ENCODE data around the gene RASAL2.
A peak's percentile ranks its signal among the peaks of the same experiment; 100 is the strongest.
"Not testable (repeated sequence)": the region's sequence is repeated elsewhere in the genome, so short reads cannot be mapped to it uniquely, and the experiment has no call there.

RASAL2 gene

GRCh38 chr1:178353524-178353923 is 259.6 kb downstream of the RASAL2 start:
- DNase-seq, result no peak

DNA sequence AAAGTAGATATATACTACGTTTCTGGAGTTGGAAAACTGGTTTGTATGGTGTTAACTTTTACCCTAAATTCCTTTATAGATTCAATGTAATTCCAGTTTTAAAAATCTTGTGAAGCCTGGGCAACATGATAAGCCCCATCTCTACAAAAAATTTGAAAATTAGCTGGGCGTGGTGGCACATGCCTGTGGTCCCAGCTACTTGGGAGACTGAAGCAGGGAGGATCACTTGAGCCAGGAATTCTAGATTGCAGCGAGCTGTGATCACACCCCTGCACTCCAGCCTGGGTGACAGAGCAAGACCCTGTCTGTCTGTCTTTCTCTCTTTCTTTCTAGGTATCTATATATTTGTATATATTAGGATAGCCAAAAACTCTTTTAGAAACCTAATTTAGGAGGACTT is 260.9 kb downstream of the RASAL2 start:
- DNase-seq, result no peak

- no peak for DNase-seq
Measured at GRCh38 chr1:178356299-178356698, 262.4 kb downstream of the RASAL2 start.

DNA sequence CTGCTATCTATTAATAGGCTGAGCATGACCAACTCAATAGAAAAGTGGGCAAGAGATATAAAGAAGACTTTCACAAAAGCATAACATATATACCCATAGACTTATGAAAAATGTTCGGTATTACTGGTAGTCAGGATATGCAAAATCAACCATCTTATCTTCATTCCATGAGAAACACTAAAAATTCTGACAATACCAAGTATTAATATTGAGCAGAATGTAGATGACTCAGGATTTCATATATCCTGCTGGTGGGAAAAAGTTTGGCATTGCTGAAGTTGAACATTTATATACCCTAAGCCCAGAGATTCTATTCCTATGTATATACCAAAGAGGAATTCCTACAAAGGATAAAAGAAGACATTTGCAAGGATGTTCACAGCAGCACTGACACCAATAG is 264.6 kb downstream of the RASAL2 start:
- no peak for DNase-seq

GRCh38 chr1:178360421-178360820 is 266.5 kb downstream of the RASAL2 start:
- DNase-seq, result no peak

DNA sequence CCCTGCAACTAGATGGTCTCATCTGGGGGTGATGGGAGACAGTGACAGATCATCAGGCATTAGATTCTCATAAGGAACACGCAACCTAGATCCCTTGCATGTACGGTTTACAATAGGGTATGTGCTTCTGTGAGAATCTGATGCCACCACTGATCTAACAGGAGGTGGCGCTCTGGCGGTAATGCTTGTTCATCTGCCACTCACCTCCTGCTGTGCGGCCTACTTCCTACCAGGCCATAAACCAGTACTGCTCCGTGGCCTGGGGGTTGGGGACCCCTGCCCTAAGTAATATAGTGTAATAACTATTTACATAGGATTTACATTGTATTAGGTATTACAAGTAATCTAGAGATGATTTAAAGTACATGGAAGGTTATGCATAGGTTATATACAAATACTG is 267.9 kb downstream of the RASAL2 start:
- DNase-seq, result no peak

GRCh38 chr1:178362747-178363146 is 268.8 kb downstream of the RASAL2 start:
- no peak for DNase-seq

GRCh38 chr1:178364782-178365181 is 270.9 kb downstream of the RASAL2 start:
- no peak for DNase-seq

DNA sequence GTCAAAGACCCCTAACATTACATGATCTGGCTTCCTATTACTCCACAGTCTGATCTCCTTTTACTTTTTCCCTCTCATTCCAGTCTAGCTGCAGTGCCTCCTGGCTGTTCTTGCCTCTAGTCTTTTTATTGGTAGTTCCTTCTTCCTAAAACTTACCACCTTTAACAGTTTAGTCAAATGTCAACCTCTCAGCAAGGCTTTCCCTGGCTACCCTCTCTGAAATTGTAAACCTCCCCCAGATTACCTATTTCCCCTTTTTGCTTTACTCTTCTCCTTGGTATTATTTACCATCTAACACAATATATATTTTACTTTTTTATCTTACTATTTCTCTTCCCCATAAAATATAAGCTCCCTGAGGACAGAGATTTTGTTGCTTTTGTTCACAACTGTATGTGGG is 273.2 kb downstream of the RASAL2 start:
- DNase-seq, result no peak

DNA sequence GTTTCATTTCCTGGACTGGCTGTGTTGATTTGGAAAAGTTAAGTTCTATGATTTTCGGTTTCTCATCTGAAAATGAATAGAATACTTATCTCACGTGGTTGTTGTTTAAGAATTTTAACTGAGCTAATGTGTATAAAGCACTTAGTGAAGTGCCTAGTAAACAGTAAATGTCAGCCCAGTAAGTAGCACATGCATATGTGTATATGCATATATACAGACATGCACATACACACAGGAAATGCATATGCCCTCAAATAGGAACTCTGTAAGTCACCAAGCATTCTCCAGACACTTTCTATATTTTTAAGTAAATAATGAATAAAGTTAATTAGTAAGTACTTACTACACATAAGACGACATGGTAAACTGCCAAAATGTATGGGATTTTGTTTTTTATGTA is 274.3 kb downstream of the RASAL2 start:
- no peak for DNase-seq

DNA sequence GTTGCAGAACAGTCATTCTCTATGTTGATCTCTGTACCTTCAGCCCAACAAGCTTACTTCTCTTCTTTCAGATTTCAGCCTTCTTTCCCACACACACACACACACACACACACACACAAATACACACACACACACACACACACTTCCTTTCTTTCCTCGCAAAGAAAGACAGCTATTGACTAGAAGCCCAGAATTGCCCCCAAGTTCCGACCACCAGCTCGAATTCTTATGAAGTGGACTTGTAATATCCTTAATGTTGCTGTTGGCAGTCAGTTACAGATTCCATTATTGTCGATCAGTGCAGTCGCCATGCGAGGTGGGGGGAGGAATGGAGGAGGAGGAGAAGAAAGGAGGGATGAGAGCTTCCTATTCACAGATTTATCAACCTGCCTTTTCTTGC is 277.3 kb downstream of the RASAL2 start:
- DNase-seq, result no peak

- DNase-seq, result no peak
Measured at GRCh38 chr1:178371933-178372388, 278.1 kb downstream of the RASAL2 start.

- no peak for DNase-seq
Measured at GRCh38 chr1:178374016-178374415, 280.1 kb downstream of the RASAL2 start.

DNA sequence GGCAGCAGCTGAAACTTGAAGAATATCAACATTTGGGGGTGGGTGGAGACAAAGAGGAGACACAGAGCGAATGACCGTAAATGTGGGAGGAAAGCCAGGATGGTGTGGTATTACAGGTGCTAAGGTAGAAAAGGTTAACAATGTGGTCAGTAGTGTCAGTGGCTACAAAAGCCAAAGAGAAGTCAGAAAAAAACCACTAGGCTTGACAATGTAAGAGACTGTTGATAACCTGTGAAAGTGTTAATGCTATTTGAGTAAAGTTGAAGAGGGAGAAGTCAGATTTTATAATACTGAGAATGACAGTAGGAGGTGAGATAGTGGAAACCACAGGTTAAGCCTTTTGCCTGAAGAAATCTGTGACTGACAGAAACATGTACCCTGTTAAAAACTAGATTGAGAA is 282.1 kb downstream of the RASAL2 start:
- DNase-seq, result no peak

GRCh38 chr1:178379807-178380206 is 285.9 kb downstream of the RASAL2 start:
- peak; percentile 7 for DNase-seq

GRCh38 chr1:178382372-178382771 is 288.5 kb downstream of the RASAL2 start:
- no peak for DNase-seq

GRCh38 chr1:178385662-178386061 is 291.8 kb downstream of the RASAL2 start:
- no peak for DNase-seq

GRCh38 chr1:178388418-178389145 is 294.7 kb downstream of the RASAL2 start:
- no peak for DNase-seq

GRCh38 chr1:178389441-178389840 is 295.5 kb downstream of the RASAL2 start:
- DNase-seq, result no peak

- not testable (repeated sequence) for DNase-seq
Measured at GRCh38 chr1:178390280-178390679, 296.4 kb downstream of the RASAL2 start.

- DNase-seq, result no peak
Measured at GRCh38 chr1:178393370-178393769, 299.5 kb downstream of the RASAL2 start.

DNA sequence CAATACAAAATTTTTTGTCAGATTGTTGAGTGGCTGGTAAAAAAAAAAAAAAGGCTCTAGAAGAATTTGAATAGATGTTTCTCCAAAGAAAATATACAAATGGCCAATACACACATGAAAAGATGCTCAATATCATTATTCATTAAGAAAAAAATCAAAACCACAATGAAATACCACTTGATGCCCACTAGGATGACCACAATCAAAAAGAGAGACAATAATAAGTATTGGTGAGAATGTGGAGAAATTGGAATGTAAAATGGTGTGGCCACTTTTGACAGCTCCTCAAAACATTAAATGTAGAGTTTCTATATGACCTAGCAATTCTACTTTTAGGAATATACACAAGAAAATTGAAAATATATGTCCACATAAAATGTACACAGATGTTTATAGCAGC is 302.9 kb downstream of the RASAL2 start:
- DNase-seq, result no peak

DNA sequence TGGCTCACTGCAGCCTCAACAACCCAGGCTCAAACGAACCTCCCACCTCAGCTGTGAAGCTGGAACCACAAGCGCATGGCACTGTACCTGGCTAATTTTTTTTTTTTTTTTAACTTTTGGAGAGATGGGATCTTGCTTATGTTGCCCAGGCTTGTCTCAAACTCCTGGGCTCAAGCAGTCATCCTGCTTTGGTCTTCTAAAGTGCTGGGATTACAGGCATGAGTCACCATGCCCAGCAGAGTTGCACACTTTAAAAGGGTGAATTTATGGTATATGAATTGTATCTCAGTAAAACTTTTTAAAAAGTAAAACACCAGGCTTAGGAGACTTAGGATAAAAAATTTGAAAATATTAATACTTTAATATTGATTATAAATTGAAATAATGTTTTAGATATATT is 303.8 kb downstream of the RASAL2 start:
- DNase-seq, result no peak

DNA sequence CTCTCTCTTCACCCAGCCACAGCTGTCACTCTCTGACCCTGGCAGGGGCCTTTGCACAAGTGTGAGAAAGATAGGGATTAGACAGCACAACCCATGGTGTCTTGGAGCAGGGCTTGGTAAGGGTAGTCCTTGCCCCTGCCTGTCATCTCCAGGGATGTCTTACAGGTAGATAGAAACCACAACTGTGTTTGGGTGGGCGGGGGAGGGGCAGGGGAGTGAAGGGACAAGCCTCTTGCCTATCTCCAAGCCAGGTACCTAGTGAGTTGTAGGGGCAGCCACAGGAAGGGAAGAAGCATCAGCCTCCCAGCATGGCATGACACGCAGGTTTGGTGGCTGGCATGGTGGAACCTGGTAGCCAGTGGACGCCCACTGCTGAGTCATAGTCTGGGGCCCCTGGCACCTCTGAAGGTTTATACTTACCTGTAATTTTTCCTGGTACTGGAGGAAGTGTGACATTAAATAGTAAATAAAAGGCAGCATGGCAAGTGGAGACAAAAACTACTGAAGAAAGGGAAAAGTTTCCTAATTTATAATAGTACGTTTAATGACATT is 305.3 kb downstream of the RASAL2 start:
- no peak for DNase-seq

DNA sequence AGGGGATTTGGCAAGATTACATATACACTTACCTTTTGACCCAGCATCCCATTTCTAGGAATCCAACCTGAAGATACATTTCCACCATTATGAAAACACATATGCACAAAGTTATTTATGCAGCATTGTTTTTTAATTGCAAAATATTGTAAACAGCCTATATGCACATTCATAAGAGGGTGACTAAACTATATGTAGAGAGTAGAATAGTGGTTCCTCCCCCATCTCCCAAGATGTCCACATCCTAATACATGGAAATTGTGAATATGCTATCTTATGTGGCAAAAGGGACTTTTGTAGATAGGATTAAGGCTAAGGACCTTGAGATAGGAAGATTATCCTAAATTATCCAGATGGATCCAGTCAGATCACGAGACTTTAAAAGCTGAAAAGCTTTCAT is 311.2 kb downstream of the RASAL2 start:
- DNase-seq, result no peak

All from activated CD4-positive, alpha-beta T cell treated with anti-CD3 and anti-CD28 coated beads, Interleukin-2, Interleukin-6, amounts not matched to agents 100 ng/mL and 50 ng/mL, durations not matched to agents 16 hours and 8 hours (primary cell).